KG1 (cell line): ENCODE data around the gene LANCL1.
A peak's percentile ranks its signal among the peaks of the same experiment; 100 is the strongest.
"Not testable (repeated sequence)": the region's sequence is repeated elsewhere in the genome, so short reads cannot be mapped to it uniquely, and the experiment has no call there.

Experiments
- DNase-seq: peaks from one replicate; lab custom pipeline; 2025; lab: John Stamatoyannopoulos, UW

Gene LANCL1

GRCh38 chr2:210459407-210459806 lies 17.2 kb downstream of the LANCL1 start:
- DNase-seq = no peak

- no peak for DNase-seq
These were observed 18.2 kb downstream of the LANCL1 start for GRCh38 chr2:210458395-210458794.

GRCh38 chr2:210456571-210456970 lies 20.0 kb downstream of the LANCL1 start:
- DNase-seq = no peak

GRCh38 chr2:210454336-210454735 lies 22.2 kb downstream of the LANCL1 start:
- no peak for DNase-seq

GRCh38 chr2:210452194-210452593 lies 24.4 kb downstream of the LANCL1 start:
- no peak for DNase-seq

- not testable (repeated sequence) for DNase-seq
These were observed 25.6 kb downstream of the LANCL1 start for GRCh38 chr2:210450942-210451341.

- no peak for DNase-seq
These were observed 30.8 kb downstream of the LANCL1 start for GRCh38 chr2:210445732-210446131.

- DNase-seq = peak; percentile 4
These were observed 31.3 kb downstream of the LANCL1 start for GRCh38 chr2:210445116-210445707.

GRCh38 chr2:210443527-210443926 lies 33.0 kb downstream of the LANCL1 start:
- DNase-seq = no peak

- no peak for DNase-seq
These were observed 33.7 kb downstream of the LANCL1 start for GRCh38 chr2:210442878-210443277.

GRCh38 chr2:210442457-210442856 lies 34.1 kb downstream of the LANCL1 start:
- DNase-seq = no peak

- no peak for DNase-seq
These were observed 36.4 kb downstream of the LANCL1 start for GRCh38 chr2:210440206-210440605.

GRCh38 chr2:210435439-210435838 lies 41.1 kb downstream of the LANCL1 start:
- no peak for DNase-seq

GRCh38 chr2:210432633-210433032 lies 43.9 kb downstream of the LANCL1 start:
- DNase-seq = no peak

- DNase-seq = no peak
These were observed 47.0 kb downstream of the LANCL1 start for GRCh38 chr2:210429403-210430137.

- no peak for DNase-seq
These were observed 48.0 kb downstream of the LANCL1 start for GRCh38 chr2:210428393-210429179.

- DNase-seq = not testable (repeated sequence)
These were observed 49.2 kb downstream of the LANCL1 start for GRCh38 chr2:210427309-210427708.

GRCh38 chr2:210422366-210422765 lies 54.2 kb downstream of the LANCL1 start:
- no peak for DNase-seq

GRCh38 chr2:210421916-210422315 lies 54.6 kb downstream of the LANCL1 start:
- no peak for DNase-seq

- no peak for DNase-seq
These were observed 63.9 kb downstream of the LANCL1 start for GRCh38 chr2:210412660-210413059.

- no peak for DNase-seq
These were observed 66.0 kb downstream of the LANCL1 start for GRCh38 chr2:210410542-210410941.

- no peak for DNase-seq
These were observed 77.0 kb downstream of the LANCL1 start for GRCh38 chr2:210399440-210400041.

- no peak for DNase-seq
These were observed 84.1 kb downstream of the LANCL1 start for GRCh38 chr2:210392469-210392881.
